ENCODE results near the gene PELI2.

The PELI2 gene

DNA sequence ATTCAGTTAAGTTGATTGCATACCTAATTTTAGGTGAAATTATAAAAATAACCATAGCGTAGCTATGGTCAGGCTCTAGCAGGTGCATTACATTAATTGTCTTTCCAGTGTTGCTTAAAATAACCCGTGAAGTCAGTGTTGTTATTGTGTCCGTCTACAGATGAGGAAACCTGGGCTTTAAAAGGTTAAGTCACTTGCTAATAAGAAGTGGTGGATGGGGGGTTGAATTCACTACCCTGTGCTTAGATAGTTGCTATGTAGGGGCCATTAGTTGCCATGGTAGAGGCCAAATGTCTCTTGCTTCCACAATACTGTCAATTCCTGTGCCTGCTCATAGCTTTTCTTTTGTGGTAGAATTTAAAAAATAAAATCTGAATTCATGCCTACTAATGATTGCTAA lies 174.8 kb downstream of the PELI2 start:
- peaks cover 0 to 25% of the 10 kb centered on the region in 2 experiments; a peak in 2 of 3 replicates for H3K36me3 ChIP-seq (ENCODE audit: control insufficient read depth in 2 of 2, insufficient read depth in 1 of 2, low read length in 2 of 2)
- no peak for TF ChIP-seq ZNF23 (tag by site-specific recombination; IDR thresholded peaks at IDR 0.05; ENCODE audit: borderline replicate concordance)
- TF ChIP-seq, protein P1, sequence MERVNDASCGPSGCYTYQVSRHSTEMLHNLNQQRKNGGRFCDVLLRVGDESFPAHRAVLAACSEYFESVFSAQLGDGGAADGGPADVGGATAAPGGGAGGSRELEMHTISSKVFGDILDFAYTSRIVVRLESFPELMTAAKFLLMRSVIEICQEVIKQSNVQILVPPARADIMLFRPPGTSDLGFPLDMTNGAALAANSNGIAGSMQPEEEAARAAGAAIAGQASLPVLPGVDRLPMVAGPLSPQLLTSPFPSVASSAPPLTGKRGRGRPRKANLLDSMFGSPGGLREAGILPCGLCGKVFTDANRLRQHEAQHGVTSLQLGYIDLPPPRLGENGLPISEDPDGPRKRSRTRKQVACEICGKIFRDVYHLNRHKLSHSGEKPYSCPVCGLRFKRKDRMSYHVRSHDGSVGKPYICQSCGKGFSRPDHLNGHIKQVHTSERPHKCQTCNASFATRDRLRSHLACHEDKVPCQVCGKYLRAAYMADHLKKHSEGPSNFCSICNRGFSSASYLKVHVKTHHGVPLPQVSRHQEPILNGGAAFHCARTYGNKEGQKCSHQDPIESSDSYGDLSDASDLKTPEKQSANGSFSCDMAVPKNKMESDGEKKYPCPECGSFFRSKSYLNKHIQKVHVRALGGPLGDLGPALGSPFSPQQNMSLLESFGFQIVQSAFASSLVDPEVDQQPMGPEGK (tag by site-specific recombination; IDR thresholded peaks at IDR 0.05), result no peak
- ChIA-PET POLR2A (no interaction called here), CTCF (no interaction called here)
- H3K27ac ChIP-seq (ENCODE audit: extremely low read depth, low read depth, low read length), result no peak overlapping the region
- H3K9me3 ChIP-seq (ENCODE audit: control insufficient read depth, insufficient read depth, low read depth, low read length), result no peaks in the 10 kb centered on the region
- H3K4me3 ChIP-seq (ENCODE audit: low read depth, low read length), result no peak overlapping the region
- H3K4me1 ChIP-seq (ENCODE audit: control insufficient read depth, insufficient read depth, low read length), result no peaks in the 10 kb centered on the region

DNA sequence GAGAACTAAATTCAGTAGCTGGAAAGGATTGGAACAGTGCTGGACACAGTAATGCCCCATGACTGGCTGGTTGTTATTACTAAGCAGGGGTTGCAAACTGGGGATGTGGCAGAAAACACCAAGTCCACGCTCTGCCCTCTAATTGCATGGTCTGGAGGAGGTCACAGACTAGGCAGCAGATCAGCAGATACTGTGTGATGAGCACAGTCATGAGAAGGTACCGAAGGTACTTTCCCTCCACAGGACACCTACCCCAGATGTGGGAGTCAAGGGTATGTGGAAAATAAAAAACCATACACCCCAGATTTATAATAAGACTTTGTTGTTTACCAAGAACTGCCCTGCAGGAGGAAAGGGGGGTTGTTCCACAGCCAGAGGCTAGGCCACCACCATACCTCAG lies 175.3 kb downstream of the PELI2 start:
- POLR2A ChIA-PET, result no interaction called here
- H3K9me3 ChIP-seq (ENCODE audit: control insufficient read depth, insufficient read depth, low read depth, low read length), result no peaks in the 10 kb centered on the region
- CTCF ChIA-PET, result interaction anchor here (1.1 to 1.8 kb wide), 2 partner anchors 14 to 562 kb away, joined by 4 to 7 read pairs; no protein-coding TSS in a partner anchor
- no peak overlapping the region for H3K4me3 ChIP-seq (ENCODE audit: low read depth, low read length)
- no peaks in the 10 kb centered on the region for H3K4me1 ChIP-seq (ENCODE audit: control insufficient read depth, insufficient read depth, low read length)
- H3K27ac ChIP-seq (ENCODE audit: extremely low read depth, low read depth, low read length), result no peak overlapping the region
- peaks cover 0 to 25% of the 10 kb centered on the region in 2 experiments; a peak in 2 of 3 replicates for H3K36me3 ChIP-seq (ENCODE audit: control insufficient read depth in 2 of 2, insufficient read depth in 1 of 2, low read length in 2 of 2)
- TF ChIP-seq, protein P2, sequence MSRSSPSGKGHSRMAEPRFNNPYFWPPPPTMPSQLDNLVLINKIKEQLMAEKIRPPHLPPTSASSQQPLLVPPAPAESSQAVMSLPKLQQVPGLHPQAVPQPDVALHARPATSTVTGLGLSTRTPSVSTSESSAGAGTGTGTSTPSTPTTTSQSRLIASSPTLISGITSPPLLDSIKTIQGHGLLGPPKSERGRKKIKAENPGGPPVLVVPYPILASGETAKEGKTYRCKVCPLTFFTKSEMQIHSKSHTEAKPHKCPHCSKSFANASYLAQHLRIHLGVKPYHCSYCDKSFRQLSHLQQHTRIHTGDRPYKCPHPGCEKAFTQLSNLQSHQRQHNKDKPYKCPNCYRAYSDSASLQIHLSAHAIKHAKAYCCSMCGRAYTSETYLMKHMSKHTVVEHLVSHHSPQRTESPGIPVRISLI (tag by site-specific recombination; IDR thresholded peaks at IDR 0.05), result no peak
- TF ChIP-seq GFI1B (tag by site-specific recombination; IDR thresholded peaks at IDR 0.05) (no peak), ZNF274 (IDR thresholded peaks at IDR 0.05; ENCODE audit: low read length) (no peak), ZNF274 (tag by site-specific recombination; IDR thresholded peaks at IDR 0.05; ENCODE audit: borderline replicate concordance) (no peak)

DNA sequence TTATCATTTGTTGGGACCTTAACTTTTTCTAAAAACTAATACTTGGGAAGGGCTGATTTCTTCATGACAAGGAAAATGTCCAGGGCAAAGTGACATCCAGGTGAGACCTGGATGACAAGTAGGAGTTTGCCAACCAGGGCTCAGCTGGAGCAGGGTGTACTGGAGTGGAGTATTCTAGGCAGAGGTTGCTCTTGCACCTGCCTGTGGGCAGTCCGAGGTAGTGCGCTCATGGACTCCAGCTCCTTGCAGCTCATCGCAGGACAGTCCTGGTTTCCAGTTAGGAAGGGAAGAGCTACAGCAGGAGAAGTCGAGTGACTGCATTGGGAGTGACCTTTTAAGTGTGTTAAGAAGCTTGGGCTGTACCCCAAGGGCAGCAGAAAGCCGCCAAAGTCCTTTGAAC lies 175.9 kb downstream of the PELI2 start:
- TF ChIP-seq ZNF132 (tag by site-specific recombination; IDR thresholded peaks at IDR 0.05; ENCODE audit: borderline replicate concordance), result no peak
- TF ChIP-seq ZNF202 (tag by site-specific recombination; IDR thresholded peaks at IDR 0.05; ENCODE audit: borderline replicate concordance), result no peak
- TF ChIP-seq ZNF624 (tag by site-specific recombination; IDR thresholded peaks at IDR 0.05), result no peak
- no peak for TF ChIP-seq ZNF670 (tag by site-specific recombination; IDR thresholded peaks at IDR 0.05; ENCODE audit: low read depth)
- no peak for TF ChIP-seq GLIS2 (tag by site-specific recombination; IDR thresholded peaks at IDR 0.05)
- ChIA-PET POLR2A (no interaction called here), CTCF (interaction anchor here (0.5 to 1.8 kb wide), 6 partner anchors 9 to 563 kb away, joined by 3 to 7 read pairs (median 3); no protein-coding TSS in a partner anchor)
- Histone ChIP-seq H3K9me3 (ENCODE audit: control insufficient read depth, insufficient read depth, low read depth, low read length) (no peaks in the 10 kb centered on the region), H3K36me3 (ENCODE audit: control insufficient read depth in 2 of 2, insufficient read depth in 1 of 2, low read length in 2 of 2) (peaks cover 0 to 22% of the 10 kb centered on the region in 2 experiments; a peak in 2 of 3 replicates), H3K4me1 (ENCODE audit: control insufficient read depth, insufficient read depth, low read length) (no peaks in the 10 kb centered on the region), H3K4me3 (ENCODE audit: low read depth, low read length) (no peak overlapping the region), H3K27ac (ENCODE audit: extremely low read depth, low read depth, low read length) (no peak overlapping the region)

DNA sequence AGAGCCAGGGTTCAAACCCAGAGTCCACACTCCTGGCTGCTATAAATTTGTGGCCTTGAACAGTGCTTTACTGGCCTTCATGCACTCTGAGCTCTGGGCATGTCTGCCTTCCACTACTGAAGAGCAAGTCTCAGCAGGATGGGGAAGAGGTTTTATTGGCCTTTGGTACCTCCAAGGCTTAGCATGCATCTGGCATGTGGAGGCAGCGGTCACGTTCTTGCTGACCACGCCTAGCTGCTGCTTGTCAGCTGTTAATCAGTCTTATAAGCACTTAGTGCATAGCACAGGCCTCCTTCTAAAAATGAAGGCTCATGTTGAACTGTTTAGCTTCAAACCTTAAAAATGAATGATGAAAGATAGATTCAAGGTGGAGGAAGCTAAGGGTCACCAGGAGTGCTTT lies 177.5 kb downstream of the PELI2 start:
- H3K36me3 ChIP-seq (ENCODE audit: control insufficient read depth in 2 of 2, insufficient read depth in 1 of 2, low read length in 2 of 2), result peaks cover 0 to 13% of the 10 kb centered on the region in 2 experiments; a peak in 1 of 3 replicates
- no peak overlapping the region for H3K4me3 ChIP-seq (ENCODE audit: low read depth, low read length)
- ChIA-PET POLR2A (no interaction called here), CTCF (interaction anchor here (0.7 to 1.3 kb wide), 2 partner anchors 174 to 176 kb away, joined by 3 read pairs; no protein-coding TSS in a partner anchor)
- H3K9me3 ChIP-seq (ENCODE audit: control insufficient read depth, insufficient read depth, low read depth, low read length), result no peaks in the 10 kb centered on the region
- H3K27ac ChIP-seq (ENCODE audit: extremely low read depth, low read depth, low read length), result no peak overlapping the region
- H3K4me1 ChIP-seq (ENCODE audit: control insufficient read depth, insufficient read depth, low read length), result no peaks in the 10 kb centered on the region
- TF ChIP-seq GLI4 (tag by site-specific recombination; IDR thresholded peaks at IDR 0.05) (no peak), ZBTB17 (tag by site-specific recombination; IDR thresholded peaks at IDR 0.05) (no peak)
